ENCODE data around the gene VDR.

- TF ChIP-seq EZH2 (IDR thresholded peaks at IDR 0.05; ENCODE audit: borderline replicate concordance) (no peak), EZH2phosphoT487 (IDR thresholded peaks at IDR 0.05; ENCODE audit: low read depth, severe bottlenecking, unreplicated experiment) (no peak), CTCF (IDR thresholded peaks at IDR 0.05; ENCODE audit: poor library complexity) (no peak)
These were observed 99.4 kb downstream of the VDR start for GRCh38 chr12:47805417-47805816.
